Neural progenitor cell (in vitro differentiated cells): ENCODE measurements around the gene SPHKAP.

Experiments
- EZH2 ChIP-seq: fragments of 200-600 bp; sonication (generic); IDR thresholded peaks from 2 replicates; pipeline ENCODE4 v1.6.1; 2017; ENCODE audit warnings: antibody characterized with exemption, mild to moderate bottlenecking, moderate library complexity
- EZH2phosphoT487 ChIP-seq: fragments of 200-600 bp; sonication (generic); IDR thresholded peaks from 2 replicates; pipeline ENCODE4 v1.6.1; 2017; ENCODE audit warnings: antibody characterized with exemption
- TF ChIP-seq, protein P1 (sequence below): fragments of 200-600 bp; sonication (generic); IDR thresholded peaks from 2 replicates; pipeline ENCODE4 v1.5.1; 2017; ENCODE audit warnings: antibody characterized with exemption, mild to moderate bottlenecking

DNA sequence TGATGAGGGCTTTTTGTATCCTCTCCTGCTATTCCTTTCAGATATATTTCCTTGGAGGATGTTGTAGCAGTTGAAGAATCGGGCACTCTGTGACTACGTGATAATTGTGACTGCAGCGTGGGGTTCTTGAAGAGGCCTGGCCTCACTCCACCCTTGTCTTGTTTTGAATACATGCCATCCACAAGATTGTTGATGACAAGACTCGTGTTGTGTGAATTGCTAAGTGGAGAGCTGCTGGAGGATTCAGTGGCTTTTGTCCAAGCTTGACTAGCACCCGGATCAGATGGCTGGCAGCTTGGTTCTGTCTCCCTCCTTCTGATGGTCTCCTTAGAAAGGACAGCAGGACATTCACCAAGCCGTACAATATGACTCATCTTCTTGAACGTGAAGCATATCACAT is 163.2 kb downstream of the SPHKAP start:
- TF ChIP-seq, protein P1, sequence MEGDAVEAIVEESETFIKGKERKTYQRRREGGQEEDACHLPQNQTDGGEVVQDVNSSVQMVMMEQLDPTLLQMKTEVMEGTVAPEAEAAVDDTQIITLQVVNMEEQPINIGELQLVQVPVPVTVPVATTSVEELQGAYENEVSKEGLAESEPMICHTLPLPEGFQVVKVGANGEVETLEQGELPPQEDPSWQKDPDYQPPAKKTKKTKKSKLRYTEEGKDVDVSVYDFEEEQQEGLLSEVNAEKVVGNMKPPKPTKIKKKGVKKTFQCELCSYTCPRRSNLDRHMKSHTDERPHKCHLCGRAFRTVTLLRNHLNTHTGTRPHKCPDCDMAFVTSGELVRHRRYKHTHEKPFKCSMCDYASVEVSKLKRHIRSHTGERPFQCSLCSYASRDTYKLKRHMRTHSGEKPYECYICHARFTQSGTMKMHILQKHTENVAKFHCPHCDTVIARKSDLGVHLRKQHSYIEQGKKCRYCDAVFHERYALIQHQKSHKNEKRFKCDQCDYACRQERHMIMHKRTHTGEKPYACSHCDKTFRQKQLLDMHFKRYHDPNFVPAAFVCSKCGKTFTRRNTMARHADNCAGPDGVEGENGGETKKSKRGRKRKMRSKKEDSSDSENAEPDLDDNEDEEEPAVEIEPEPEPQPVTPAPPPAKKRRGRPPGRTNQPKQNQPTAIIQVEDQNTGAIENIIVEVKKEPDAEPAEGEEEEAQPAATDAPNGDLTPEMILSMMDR, result no peak
- TF ChIP-seq EZH2phosphoT487, result no peak
- no peak for TF ChIP-seq EZH2
